Activated naive CD4-positive, alpha-beta T cell treated with anti-CD3 and anti-CD28 coated beads, Interleukin-2, amount 50 U/mL, for 72 hours (primary cell): ENCODE data around the gene ZNF575. TPM values are rescaled to one million over a fixed set of nuclear protein-coding genes. Genes with fewer than 3 reads are reported as not detected.
A peak's percentile ranks its signal among the peaks of the same experiment; 100 is the strongest.

Source experiments
- ATAC-seq, 2 donors: fragments of 150-1000 bp; cut with Tn5 transposase; 2 replicates each; pipeline ENCODE4 v1.10.0; 2021; ENCODE audit warnings: mild to moderate bottlenecking in 2 of 2, moderate library complexity in 2 of 2
- DNase-seq, 2 donors: peaks; one replicate each; pipeline ENCODE4 v3.0.0; 2021 to 2022; ENCODE audit warnings: low spot score in 2 of 2
- H3K27ac Mint-ChIP-seq, 2 donors: one replicate each; pipeline ENCODE4 v1.8.0; 2022; ENCODE audit warnings: mild to moderate bottlenecking in 2 of 2, mixed read lengths in 2 of 2
- H3K36me3 Mint-ChIP-seq, 2 donors: one replicate each; pipeline ENCODE4 v1.8.0; 2022; ENCODE audit warnings: mixed read lengths in 2 of 2
- H3K9me3 Mint-ChIP-seq, 2 donors: one replicate each; pipeline ENCODE4 v1.8.0; 2022; ENCODE audit warnings: mixed read lengths in 2 of 2
- total RNA-seq, 2 donors: library from RNA; stranded (reverse); gene quantifications; one replicate each; pipeline ENCODE4 v1.2.3, GENCODE V29; 2022

Gene ZNF575
- total RNA-seq, 2 donors from 2014 or later, result 0.98 to 3.3 TPM

DNA sequence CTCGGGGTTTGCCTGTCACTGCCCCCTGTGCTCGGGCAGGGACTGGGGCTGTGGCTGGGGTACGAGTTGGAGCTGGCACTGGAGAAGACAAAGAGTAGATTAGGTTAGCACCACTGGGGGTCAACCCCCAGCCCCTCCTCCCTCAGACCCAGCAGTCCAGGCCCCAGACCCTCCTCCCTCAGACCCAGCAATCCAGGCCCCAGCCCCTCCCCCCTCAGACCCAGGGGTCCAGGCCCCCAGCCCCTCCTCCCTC lies 19.1 kb downstream of the ZNF575 start:
- no peaks in the 10 kb centered on the region for H3K9me3 Mint-ChIP-seq

DNA sequence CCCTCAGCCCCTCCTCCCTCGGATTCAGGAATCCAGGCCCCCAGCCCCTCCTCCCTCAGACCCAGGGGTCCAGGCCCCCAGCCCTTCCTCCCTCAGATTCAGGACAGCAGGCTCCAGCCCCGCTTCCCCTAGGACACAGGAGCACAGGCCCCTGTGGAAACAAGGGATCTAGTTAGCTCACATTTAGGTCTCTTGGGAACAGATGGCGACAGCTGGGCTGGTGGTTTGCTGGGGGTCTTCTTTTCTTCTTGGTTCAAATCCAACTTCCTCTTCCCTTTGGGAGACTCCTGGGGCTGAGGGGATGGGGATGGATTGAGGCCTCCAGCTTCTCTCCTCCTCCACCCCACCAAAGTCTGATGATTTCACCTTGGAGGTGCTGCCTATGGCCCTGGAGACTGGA lies 19.6 kb downstream of the ZNF575 start:
- peak overlapping the region; percentile 50 to 60 for H3K27ac Mint-ChIP-seq
- H3K9me3 Mint-ChIP-seq, result no peaks in the 10 kb centered on the region
- ATAC-seq, result no peak

More for the DNA sequence above, 19.1 kb downstream of the ZNF575 start:
- ATAC-seq, result no peak
- no peaks in the 10 kb centered on the region for H3K36me3 Mint-ChIP-seq
- no peak for DNase-seq
- peak overlapping the region; percentile 31 to 73 for H3K27ac Mint-ChIP-seq

DNA sequence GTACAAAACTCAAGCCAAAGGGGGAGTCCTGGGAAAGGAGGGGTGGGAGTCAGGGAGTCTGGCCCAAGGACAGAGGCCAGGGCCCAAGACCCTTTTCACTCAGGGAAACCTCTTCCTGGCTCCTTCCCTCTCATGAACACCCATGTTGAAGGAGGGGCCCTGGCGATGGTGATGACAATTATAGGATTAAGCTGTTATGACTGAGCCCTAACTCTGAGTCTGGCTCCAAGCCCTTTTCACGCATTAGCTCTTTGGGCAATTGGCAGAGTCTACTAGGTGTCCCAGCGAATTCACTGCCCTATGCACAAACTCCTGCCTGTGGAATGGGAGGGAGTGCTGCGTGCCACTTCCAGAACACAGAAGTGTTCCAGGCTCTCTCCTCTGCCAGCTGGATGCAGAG lies 20.7 kb downstream of the ZNF575 start:
- Mint-ChIP-seq H3K27ac (peak overlapping the region in 1 of 2 donors; percentile 60), H3K9me3 (no peaks in the 10 kb centered on the region), H3K36me3 (no peaks in the 10 kb centered on the region)
- DNase-seq, result no peak
- no peak for ATAC-seq

More for the DNA sequence above, 19.6 kb downstream of the ZNF575 start:
- no peak for DNase-seq
- no peaks in the 10 kb centered on the region for H3K36me3 Mint-ChIP-seq

GRCh38 chr19:43554317-43554895 lies 21.4 kb downstream of the ZNF575 start:
- no peaks in the 10 kb centered on the region for H3K36me3 Mint-ChIP-seq
- DNase-seq, result no peak
- no peak for ATAC-seq
- H3K9me3 Mint-ChIP-seq, result no peaks in the 10 kb centered on the region
- peak overlapping the region; percentile 60 to 76 for H3K27ac Mint-ChIP-seq

DNA sequence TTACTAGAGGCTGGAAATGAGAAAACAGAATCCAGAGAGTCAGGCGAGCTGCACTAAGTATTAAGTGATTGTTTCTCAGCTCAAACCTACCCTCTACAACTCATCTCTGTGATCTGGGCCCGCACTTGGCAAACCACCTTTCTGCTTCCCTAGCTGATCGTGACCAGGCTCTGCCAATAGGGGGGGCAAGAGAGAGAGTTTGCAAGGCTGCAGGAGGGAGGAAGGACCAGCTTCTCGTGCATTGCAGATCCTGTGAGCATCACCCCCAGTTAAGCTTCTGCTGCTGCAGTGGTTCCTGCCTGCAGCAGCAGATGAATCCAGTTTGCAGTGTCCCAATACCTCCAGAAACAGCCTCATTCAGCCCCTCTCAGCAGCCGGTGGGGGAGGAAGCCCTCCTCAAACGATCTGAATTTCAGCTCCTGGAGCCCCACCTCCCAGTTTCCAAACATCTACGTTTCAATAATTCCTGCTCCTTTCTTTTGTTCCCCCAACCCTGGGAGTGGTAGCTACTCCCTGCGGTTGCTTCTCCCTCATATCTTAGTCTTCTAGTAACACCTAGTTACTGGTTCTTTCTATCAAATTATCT lies 22.3 kb downstream of the ZNF575 start:
- ATAC-seq, result peak; percentile 88 to 89

DNA sequence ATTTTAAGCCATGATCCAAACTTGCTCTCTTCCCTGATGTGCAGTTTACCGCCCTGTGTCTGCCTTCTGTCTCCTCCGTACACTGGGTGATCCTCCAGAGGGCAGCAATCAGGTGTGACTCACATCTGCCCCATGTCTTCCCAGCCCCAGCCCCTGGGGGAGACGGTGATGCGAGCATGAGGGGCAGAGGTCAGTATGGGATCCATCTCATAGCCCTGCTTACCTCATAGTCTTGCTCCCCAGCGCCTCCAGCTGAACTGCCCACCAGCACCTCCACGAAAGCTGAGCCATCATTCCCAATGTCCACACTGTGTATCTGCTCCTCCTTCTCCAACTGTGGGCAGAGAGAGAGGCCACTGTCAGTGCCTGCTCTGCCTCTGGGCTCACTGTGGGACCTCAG lies 27.7 kb downstream of the ZNF575 start:
- H3K27ac Mint-ChIP-seq, result peak overlapping the region; percentile 70 to 99
- ATAC-seq (no peak), DNase-seq (no peak)
- peaks cover 3% of the 10 kb centered on the region in 2 donors for H3K9me3 Mint-ChIP-seq
- peaks cover 6 to 29% of the 10 kb centered on the region in 2 donors for H3K36me3 Mint-ChIP-seq

More for the DNA sequence above, 22.3 kb downstream of the ZNF575 start:
- Mint-ChIP-seq H3K27ac (peak overlapping the region in 1 of 2 donors; percentile 60), H3K36me3 (no peaks in the 10 kb centered on the region), H3K9me3 (no peaks in the 10 kb centered on the region)
- DNase-seq, result peak; percentile 72 to 90

DNA sequence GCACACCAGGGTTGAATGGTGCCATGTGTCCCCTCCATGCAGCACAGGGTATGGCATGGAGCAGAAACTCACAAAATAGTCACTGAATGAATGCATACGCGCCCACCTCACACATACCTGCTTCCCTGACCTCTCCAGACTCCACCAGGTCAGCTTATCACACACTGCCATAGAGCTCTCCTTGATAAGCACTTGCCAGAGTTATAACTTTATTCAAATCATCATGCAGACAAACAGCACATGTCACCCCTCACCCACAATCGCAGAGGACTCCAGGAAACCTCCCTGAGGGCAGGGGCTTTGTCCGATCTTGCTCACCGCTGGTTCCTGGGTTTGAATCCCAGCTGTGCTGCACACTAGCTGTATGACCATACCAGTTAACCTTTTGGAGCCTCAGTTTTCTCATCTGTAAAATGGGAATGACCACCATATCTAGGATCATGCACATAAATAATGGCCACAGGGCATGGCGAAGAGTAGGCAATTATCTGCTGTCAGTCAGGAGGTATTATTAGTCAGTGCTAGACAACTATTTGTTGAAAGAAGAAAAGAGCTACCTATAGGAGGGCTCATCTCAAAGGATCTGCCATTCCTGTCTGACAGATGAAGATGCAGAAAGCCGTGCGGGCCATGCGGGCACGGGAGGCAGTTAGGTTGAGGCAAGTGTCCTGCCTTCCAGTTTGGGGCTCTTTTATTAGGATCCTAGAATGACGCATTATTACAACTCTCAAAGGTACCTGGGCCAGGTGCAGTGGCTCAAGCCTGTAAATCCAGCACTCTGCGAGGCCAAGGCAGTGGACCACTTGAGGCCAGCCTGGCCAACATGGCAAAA lies 28.4 kb downstream of the ZNF575 start:
- no peak for DNase-seq
- no peak for ATAC-seq
- Mint-ChIP-seq H3K9me3 (peaks cover 3% of the 10 kb centered on the region in 2 donors), H3K27ac (peak overlapping the region; percentile 97 to 99), H3K36me3 (peaks cover 6 to 29% of the 10 kb centered on the region in 2 donors)

DNA sequence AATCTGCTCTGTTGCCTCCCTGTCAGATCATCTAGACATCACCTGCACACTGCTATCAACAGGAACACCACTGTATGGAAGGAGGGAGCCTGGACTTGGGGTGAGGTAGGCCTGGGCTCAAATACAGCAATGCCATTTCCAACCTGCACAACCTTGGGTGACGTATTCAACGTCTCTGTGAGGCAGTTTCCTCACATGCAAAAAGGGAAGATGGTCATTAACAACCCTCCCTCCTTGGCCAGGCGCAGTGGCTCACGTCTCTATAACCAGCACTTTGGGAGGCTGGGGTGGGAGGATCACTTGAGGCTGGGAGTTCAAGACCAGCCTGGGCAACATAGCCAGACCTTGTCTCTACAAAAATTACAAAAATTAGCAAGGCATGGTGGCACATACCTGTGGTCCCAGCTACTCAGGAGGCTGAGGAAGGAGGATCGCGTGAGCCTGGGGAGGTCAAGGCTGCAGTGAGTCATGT lies 29.3 kb downstream of the ZNF575 start:
- peak overlapping the region; percentile 97 to 99 for H3K27ac Mint-ChIP-seq
- peaks cover 3% of the 10 kb centered on the region in 2 donors for H3K9me3 Mint-ChIP-seq
- ATAC-seq (peak in 1 of 2 donors; percentile 30), DNase-seq (no peak)
- peaks cover 6 to 29% of the 10 kb centered on the region in 2 donors for H3K36me3 Mint-ChIP-seq

DNA sequence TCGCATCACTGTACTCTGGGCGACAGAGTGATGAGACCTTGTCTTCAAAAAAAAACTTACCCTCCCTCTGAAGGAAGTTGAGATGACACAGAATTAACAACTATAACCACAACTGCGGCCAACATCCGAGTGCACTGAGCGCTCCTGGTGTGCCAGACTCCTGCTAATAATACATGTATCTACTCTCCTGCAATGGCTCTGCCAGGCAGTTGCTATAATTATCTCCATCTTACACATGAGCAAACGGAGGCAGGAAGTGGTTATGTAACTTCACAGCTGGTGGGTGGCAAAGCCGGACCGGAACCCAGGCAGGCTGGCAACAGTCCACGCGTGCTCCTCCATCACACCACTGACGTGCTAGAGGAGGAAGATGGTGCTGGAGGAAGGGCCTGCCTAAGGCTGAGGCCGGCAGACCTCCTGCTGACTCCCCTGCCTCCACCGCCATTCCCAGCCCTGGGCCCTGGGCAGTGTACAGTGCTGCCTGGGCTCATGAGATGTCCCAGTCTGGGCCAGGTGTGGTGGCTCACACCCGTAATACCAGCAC lies 29.8 kb downstream of the ZNF575 start:
- Mint-ChIP-seq H3K9me3 (peaks cover 3% of the 10 kb centered on the region in 2 donors), H3K36me3 (peaks cover 6 to 29% of the 10 kb centered on the region in 2 donors), H3K27ac (peak overlapping the region; percentile 97 to 99)
- ATAC-seq, result peak; percentile 91 to 97
- peak; percentile 53 to 86 for DNase-seq

GRCh38 chr19:43563816-43564457 lies 30.9 kb downstream of the ZNF575 start:
- ATAC-seq (no peak), DNase-seq (no peak)
- H3K36me3 Mint-ChIP-seq, result peaks cover 6 to 29% of the 10 kb centered on the region in 2 donors
- H3K9me3 Mint-ChIP-seq, result peaks cover 3% of the 10 kb centered on the region in 2 donors
- H3K27ac Mint-ChIP-seq, result peak overlapping the region; percentile 27 to 99

- peak overlapping the region; percentile 41 to 99 for H3K27ac Mint-ChIP-seq
- H3K9me3 Mint-ChIP-seq, result peaks cover 3% of the 10 kb centered on the region in 2 donors
- no peak for ATAC-seq
- H3K36me3 Mint-ChIP-seq, result peaks cover 6 to 29% of the 10 kb centered on the region in 2 donors
- no peak for DNase-seq
Measured at GRCh38 chr19:43564800-43565199, 31.8 kb downstream of the ZNF575 start.

GRCh38 chr19:43569657-43570056 lies 36.7 kb downstream of the ZNF575 start:
- no peak for DNase-seq
- Mint-ChIP-seq H3K9me3 (no peaks in the 10 kb centered on the region), H3K36me3 (no peaks in the 10 kb centered on the region), H3K27ac (peak overlapping the region in 1 of 2 donors; percentile 42)
- ATAC-seq, result no peak

DNA sequence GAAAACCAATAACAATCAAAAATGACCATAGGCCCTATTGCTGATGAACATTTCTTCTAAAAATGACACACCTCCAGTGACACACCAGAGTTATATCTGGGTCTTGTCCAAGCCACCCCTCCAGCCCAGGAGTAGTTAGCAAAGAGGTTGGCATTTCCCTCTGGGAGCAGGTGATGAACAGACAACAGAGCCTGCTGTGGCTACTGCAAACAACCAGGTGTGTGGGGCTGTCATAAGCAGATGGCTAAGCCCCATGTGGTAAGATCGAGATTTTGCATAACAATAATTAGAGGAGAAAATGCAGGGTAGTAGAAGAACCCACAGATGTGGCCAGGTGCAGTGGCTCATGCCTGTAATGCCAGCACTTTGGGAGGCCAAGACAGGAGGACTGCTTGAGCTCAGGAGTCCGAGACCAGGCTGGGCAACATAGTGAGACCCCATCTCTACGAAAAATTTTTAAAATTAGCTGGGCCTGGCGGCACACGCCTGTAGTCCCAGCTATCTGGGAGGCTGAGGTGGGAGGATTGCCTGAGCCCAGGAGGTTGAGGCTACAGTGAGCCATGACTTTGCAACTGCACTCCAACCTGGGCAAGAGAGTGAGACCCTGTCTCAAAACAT lies 37.3 kb downstream of the ZNF575 start:
- DNase-seq, result no peak
- H3K9me3 Mint-ChIP-seq, result no peaks in the 10 kb centered on the region
- no peak for ATAC-seq
- peak overlapping the region in 1 of 2 donors; percentile 42 for H3K27ac Mint-ChIP-seq
- H3K36me3 Mint-ChIP-seq, result peaks cover 4 to 5% of the 10 kb centered on the region in 2 donors

DNA sequence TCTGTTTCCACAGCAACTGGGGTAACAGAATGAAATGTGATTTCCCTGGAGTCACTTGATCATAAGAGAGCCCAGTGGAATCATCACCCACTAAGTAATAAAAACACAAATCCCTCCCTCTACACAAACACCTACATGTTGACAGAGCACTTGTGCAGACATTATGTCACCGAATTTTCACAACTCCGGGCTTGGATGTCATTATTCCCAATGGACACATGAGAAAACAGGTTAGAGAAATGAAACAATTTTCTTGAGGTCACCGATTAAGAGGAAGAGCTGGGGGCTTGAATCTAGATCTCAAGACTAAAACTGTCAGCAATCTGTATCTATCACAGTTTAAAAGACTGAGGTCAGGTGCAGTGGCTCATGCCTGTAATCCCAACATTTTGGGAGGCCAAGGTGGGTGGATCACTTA lies 39.2 kb downstream of the ZNF575 start:
- DNase-seq (no peak), ATAC-seq (no peak)
- H3K9me3 Mint-ChIP-seq, result no peaks in the 10 kb centered on the region
- H3K36me3 Mint-ChIP-seq, result peaks cover 5 to 6% of the 10 kb centered on the region in 2 donors
- H3K27ac Mint-ChIP-seq, result peak overlapping the region in 1 of 2 donors; percentile 38

- Mint-ChIP-seq H3K9me3 (no peaks in the 10 kb centered on the region), H3K36me3 (peaks cover 7% of the 10 kb centered on the region in 2 donors), H3K27ac (peak overlapping the region; percentile 98 to 99)
- ATAC-seq (no peak), DNase-seq (no peak)
Measured at GRCh38 chr19:43574424-43575155, 41.6 kb downstream of the ZNF575 start.
